LoVo (cell line): ENCODE measurements around the gene CCDC134.
"Not testable (repeated sequence)": the region's sequence is repeated elsewhere in the genome, so short reads cannot be mapped to it uniquely, and the experiment has no call there.

Experiments used
- DNase-seq: peaks from one replicate; pipeline ENCODE4 v3.0.0-alpha.2; 2016; ENCODE audit warnings: low spot score

Gene CCDC134

GRCh38 chr22:41844513-41844912 is 44.0 kb downstream of the CCDC134 start:
- DNase-seq = no peak

- no peak for DNase-seq
These were observed 45.1 kb downstream of the CCDC134 start for GRCh38 chr22:41845380-41846267.

GRCh38 chr22:41846268-41846987 is 45.9 kb downstream of the CCDC134 start:
- no peak for DNase-seq

GRCh38 chr22:41847300-41847699 is 46.8 kb downstream of the CCDC134 start:
- DNase-seq = no peak

GRCh38 chr22:41848468-41848867 is 48.0 kb downstream of the CCDC134 start:
- no peak for DNase-seq

GRCh38 chr22:41856469-41856868 is 56.0 kb downstream of the CCDC134 start:
- DNase-seq = peak; percentile 68

- DNase-seq = no peak
These were observed 56.8 kb downstream of the CCDC134 start for GRCh38 chr22:41857155-41857859.

GRCh38 chr22:41857860-41858199 is 57.4 kb downstream of the CCDC134 start:
- DNase-seq = no peak

GRCh38 chr22:41862160-41862529 is 61.7 kb downstream of the CCDC134 start:
- no peak for DNase-seq

GRCh38 chr22:41862530-41863266 is 62.2 kb downstream of the CCDC134 start:
- no peak for DNase-seq

GRCh38 chr22:41863472-41863871 is 63.0 kb downstream of the CCDC134 start:
- DNase-seq = no peak

- DNase-seq = no peak
These were observed 68.1 kb downstream of the CCDC134 start for GRCh38 chr22:41868556-41868955.

- DNase-seq = not testable (repeated sequence)
These were observed 69.6 kb downstream of the CCDC134 start for GRCh38 chr22:41870081-41870480.

- DNase-seq = no peak
These were observed 70.3 kb downstream of the CCDC134 start for GRCh38 chr22:41870786-41871185.

- no peak for DNase-seq
These were observed 72.9 kb downstream of the CCDC134 start for GRCh38 chr22:41873391-41873790.

- no peak for DNase-seq
These were observed 73.6 kb downstream of the CCDC134 start for GRCh38 chr22:41874090-41874489.

- DNase-seq = no peak
These were observed 75.2 kb downstream of the CCDC134 start for GRCh38 chr22:41875531-41876270.
